GM19193 (cell line): ENCODE data around the gene SLC43A3.

Experiments
- POLR2A ChIP-seq: IDR thresholded peaks from 4 replicates; pipeline ENCODE4 v1.6.1; 2011; ENCODE audit not compliant: insufficient read depth, insufficient read length; ENCODE audit errors: extremely low read depth

The SLC43A3 gene

GRCh38 chr11:57392066-57392762, 34.7 kb downstream of the SLC43A3 start:
- no peak for TF ChIP-seq POLR2A

- no peak for TF ChIP-seq POLR2A
These were observed 35.4 kb downstream of the SLC43A3 start for GRCh38 chr11:57391539-57391938.

- no peak for TF ChIP-seq POLR2A
These were observed 35.8 kb downstream of the SLC43A3 start for GRCh38 chr11:57391111-57391510.

GRCh38 chr11:57390535-57390934, 36.4 kb downstream of the SLC43A3 start, which contains the start of gene PRG2:
PRG2 (minus strand) TSS chr11:57390650; CDS start chr11:57389944, 706 bp downstream.
- TF ChIP-seq POLR2A: no peak

GRCh38 chr11:57387289-57388030, 39.5 kb downstream of the SLC43A3 start:
- no peak for TF ChIP-seq POLR2A

GRCh38 chr11:57386178-57386940, 40.6 kb downstream of the SLC43A3 start:
- TF ChIP-seq POLR2A: no peak

- no peak for TF ChIP-seq POLR2A
These were observed 45.9 kb downstream of the SLC43A3 start, which contains the start of gene PRG3 for GRCh38 chr11:57380975-57381374. PRG3 (minus strand) TSS chr11:57381150; CDS start chr11:57380708, 442 bp downstream.

- TF ChIP-seq POLR2A: no peak
These were observed 47.2 kb downstream of the SLC43A3 start for GRCh38 chr11:57379732-57380131.

- TF ChIP-seq POLR2A: no peak
These were observed 48.7 kb downstream of the SLC43A3 start for GRCh38 chr11:57378186-57378585.

- TF ChIP-seq POLR2A: no peak
These were observed 49.8 kb downstream of the SLC43A3 start for GRCh38 chr11:57377107-57377506.

- no peak for TF ChIP-seq POLR2A
These were observed 50.5 kb downstream of the SLC43A3 start for GRCh38 chr11:57376095-57377090.

- no peak for TF ChIP-seq POLR2A
These were observed 51.4 kb downstream of the SLC43A3 start for GRCh38 chr11:57375490-57375889.

- no peak for TF ChIP-seq POLR2A
These were observed 52.0 kb downstream of the SLC43A3 start for GRCh38 chr11:57374966-57375365.

- TF ChIP-seq POLR2A: no peak
These were observed 53.8 kb downstream of the SLC43A3 start for GRCh38 chr11:57373146-57373545.

GRCh38 chr11:57370941-57371340, 56.0 kb downstream of the SLC43A3 start:
- no peak for TF ChIP-seq POLR2A

GRCh38 chr11:57370251-57370650, 56.7 kb downstream of the SLC43A3 start:
- no peak for TF ChIP-seq POLR2A
